ENCODE measurements around the gene GAP43.
A peak's percentile ranks its signal among the peaks of the same experiment; 100 is the strongest.

GAP43 gene

GRCh38 chr3:115663414-115663813, 40.1 kb downstream of the GAP43 start:
- DNase-seq: no peak

- DNase-seq: no peak
Measured at GRCh38 chr3:115666081-115666480, 42.8 kb downstream of the GAP43 start.

GRCh38 chr3:115666920-115667737, 43.8 kb downstream of the GAP43 start:
- DNase-seq: no peak

GRCh38 chr3:115667738-115668065, 44.4 kb downstream of the GAP43 start:
- no peak for DNase-seq

DNA sequence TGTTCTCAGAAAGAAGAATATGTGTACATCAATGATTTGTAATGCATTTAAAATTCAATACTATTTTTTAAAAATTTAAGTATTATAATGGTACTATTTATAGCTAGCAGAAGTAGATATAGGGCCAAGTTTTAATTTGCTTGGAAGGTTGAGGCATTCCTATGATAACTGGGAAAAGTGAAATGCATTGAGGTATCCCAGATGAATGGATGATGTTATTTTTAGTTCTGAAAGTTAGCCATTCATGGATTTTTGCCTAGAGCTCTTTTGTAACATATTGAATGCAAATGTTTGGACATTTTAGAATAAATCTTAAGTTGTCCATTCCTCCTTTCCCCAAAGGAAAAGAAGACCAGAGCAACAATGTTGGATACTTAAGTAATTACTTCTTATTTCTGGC, 47.6 kb downstream of the GAP43 start:
- DNase-seq: no peak

DNA sequence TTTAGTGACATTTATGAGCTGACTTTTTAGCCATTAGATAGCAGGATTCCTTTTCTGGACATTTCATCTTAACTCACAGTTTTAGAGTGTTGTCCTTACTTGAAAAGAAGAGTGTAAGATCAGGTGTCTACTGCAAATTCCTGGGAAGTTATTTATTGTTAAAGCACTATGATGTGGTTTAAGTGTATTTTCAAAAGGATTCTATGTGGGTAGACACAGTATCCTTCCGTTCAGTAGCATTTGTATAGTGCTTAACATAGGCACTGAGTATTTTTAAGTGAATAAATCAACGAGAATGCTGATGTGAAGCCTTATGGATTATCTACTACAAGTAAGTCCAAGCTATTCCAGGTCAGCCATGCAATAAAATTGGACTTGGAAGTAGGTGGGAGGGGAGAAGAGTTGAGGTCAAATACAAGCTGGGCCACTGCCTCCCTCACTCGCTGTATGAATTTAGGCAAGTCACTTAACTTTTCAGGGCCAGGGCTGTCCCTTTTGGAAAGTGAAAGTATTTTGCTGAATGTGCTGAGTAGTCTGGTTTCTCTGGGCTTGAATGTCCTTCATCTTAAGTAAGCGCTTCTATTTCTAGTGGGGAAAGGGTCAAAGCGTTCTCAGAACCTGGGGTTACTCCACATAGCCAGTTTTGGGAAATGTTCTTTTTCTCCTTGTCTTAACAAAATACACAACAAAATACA, 48.6 kb downstream of the GAP43 start:
- no peak for DNase-seq

DNA sequence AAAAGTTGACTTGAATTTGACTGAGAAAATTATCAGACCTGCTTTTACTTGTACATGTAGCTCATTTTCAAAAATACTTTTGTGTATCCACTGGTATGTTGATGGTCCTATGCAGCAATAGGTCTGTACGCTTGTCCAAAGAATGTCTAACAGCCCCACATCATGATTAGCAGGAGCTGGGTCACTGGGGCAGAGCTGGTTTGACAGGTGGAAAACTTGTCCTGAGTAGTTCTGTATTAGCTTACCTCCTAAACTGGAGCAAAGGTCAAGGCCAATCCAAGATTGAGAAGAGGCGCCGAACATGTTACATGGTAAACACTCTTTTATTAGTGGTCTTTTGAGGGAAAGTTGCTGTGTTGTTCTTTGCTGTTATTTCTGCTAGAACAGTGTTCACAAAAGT, 50.6 kb downstream of the GAP43 start:
- DNase-seq: no peak

GRCh38 chr3:115676336-115676735, 53.0 kb downstream of the GAP43 start:
- no peak for DNase-seq

GRCh38 chr3:115680803-115681345, 57.6 kb downstream of the GAP43 start:
- DNase-seq: no peak

DNA sequence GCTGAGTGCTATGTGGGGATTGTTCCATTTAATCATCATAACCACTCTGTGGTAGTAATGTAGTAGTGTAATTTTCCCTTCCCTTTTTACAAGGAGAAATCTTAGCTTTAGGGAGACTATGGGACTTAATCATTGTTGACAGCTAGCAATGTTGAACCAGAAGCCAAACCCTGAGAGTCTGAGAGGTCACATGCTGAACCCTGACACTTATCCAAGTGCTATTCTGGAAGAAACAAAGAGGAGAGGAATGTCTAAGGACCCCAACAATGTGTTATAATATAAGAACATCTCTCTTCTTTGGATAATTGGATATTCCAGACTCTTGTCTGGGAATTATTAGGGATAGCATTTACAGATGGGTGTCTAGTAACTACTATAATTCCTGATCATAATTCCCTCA, 58.4 kb downstream of the GAP43 start:
- DNase-seq: no peak

DNA sequence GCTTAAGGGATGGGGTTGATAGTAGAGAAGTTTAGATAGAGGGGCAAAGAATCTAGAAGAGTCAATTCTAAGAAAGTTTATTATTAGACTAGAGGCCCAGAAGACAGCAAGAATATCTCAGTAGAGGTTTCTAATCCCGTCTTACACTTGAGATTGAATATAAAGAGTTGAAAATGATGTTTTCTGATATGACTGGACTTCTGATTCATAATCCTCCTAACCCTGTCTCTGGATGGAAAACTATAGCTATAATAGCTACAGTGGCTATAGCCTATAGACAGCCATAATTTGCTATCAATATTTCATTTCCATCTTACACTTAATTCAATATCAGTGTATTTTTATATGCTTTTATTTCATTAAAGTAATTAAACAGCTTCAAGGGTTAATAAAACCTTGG, 60.0 kb downstream of the GAP43 start:
- no peak for DNase-seq

- no peak for DNase-seq
Measured at GRCh38 chr3:115683773-115684172, 60.5 kb downstream of the GAP43 start.

DNA sequence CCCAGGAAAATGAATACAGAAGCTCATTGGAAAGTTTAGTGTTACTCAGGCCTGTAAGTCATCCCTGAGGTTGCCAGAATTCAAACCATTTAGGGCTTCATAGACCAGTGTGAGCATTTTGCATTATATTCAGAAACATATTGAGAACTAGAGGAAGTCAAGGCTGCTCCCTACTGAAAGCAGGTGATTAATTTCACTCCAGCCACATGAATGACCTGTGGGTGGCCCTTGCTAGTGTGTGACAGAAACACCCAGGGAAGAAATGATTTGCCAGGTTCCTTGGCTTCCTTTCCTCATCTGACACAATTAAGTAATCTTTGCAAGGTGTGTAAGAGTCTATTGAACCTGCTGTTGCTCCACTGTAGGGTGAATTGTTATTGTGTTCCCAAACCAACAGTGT, 61.8 kb downstream of the GAP43 start:
- DNase-seq: no peak

DNA sequence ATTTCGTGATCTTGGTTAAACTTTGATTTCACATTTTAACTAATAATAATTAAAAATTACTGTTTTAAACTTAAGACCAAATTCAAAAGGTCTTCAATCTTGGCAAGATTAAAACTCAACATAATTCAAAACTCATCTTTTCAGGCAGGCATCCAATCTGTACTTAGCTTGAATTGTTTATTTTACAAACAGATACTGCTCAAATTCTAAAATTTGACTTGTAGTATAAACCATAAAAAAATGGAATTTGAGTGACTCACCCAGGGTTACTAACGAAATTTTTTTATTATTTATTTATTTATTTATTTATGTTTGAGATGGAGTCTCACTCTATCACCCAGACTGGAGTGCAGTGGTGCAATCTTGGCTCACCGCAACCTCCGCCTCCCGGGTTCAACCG, 64.4 kb downstream of the GAP43 start:
- DNase-seq: no peak

GRCh38 chr3:115688418-115688817, 65.1 kb downstream of the GAP43 start:
- no peak for DNase-seq

DNA sequence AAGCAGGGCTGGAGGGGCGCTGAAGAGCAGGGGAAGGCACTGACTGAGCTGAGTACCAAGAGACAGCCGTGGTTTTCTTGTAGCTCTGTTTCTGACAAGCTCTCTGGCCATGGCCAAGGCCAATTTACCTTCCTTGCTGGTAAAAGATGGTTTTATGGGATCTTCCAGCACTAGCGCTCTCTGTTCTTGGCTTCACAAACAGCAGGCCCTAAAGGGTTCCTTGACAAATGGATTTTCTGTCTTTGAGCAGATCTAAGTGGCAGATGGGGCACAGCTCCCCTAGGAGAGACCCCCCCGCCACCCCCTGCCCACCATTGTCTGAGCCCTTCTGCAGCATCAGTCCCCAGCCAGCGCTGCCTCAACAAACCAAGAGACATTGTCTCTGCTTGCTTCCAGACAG, 66.6 kb downstream of the GAP43 start:
- no peak for DNase-seq

GRCh38 chr3:115691964-115692363, 68.7 kb downstream of the GAP43 start:
- DNase-seq: no peak

DNA sequence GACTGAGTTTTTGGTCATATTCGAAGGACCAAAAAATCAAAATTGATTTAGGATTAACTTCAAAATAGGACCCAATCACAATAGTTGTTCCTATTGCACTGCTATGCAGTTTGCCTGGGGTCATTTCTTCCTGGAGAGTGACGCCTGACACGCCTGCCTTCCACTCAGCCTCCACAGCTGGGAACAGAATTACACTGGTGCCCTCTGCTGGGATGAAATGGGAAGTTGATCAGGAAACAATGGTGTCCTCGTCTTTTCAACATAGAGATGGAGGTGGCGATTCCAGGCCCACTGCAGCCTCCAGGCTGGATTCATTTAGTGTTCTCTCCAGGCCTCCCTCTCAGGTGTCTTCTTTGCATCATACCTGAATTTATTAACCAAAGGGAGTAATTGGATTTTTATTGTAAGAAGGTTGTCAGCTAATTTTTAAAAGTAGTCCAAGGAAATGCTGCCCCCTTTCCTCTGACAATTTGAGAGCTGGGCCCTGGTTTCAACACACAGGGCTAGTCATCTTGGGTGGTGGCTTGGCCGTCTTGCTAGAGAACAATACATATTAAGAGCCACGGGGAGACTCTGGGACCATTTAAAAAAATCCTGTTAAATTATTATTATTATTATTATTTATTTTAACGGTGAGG, 69.7 kb downstream of the GAP43 start:
- DNase-seq: peak; percentile 74

- no peak for DNase-seq
Measured at GRCh38 chr3:115693868-115694267, 70.6 kb downstream of the GAP43 start.

GRCh38 chr3:115695090-115695489, 71.8 kb downstream of the GAP43 start:
- DNase-seq: no peak

- no peak for DNase-seq
Measured at GRCh38 chr3:115697263-115698053, 74.1 kb downstream of the GAP43 start.

DNA sequence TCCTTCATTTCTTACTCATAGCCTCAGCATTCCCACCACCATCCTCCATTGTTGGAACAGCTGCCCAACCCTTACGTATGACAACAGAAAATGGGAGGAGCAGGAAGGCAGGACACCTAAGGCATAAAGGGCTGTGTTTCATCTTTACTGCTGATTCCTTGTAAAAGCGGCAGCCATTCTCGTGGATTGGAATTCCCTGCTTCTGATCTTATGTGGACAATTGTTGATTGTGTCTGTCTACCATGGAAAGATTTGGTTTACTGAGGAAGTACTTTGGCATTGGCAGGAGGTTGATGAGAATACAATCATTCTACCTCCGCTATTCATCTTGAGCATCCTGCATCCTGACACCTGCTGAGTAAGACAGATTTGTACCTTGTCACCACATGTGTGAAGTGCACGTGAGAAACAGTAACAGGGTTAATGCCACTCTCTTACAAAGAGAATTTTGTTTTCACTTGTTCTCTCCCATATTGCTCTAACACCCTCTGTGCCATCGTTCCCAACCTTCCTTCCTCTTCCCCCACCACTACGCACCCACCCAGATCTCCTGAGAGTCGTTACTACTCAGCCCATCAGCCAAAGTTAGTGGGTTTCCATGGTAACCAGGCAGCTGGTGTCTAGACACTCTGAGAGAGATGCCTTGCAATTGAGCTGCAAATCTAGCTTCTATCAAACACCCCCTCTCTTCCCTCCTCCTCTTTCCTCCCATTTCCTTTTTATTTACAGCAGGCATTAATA, 75.7 kb downstream of the GAP43 start:
- no peak for DNase-seq

Data from activated CD8-positive, alpha-beta memory T cell treated with anti-CD3 and anti-CD28 coated beads, Interleukin-2, amount 50 U/mL, for 48 hours (primary cell).